G401 (cell line): ENCODE measurements around the gene AQP3. TPM values are rescaled to one million over a fixed set of nuclear protein-coding genes. Genes with fewer than 3 reads are reported as not detected.
"Not testable (repeated sequence)": the region's sequence is repeated elsewhere in the genome, so short reads cannot be mapped to it uniquely, and the experiment has no call there.

ENCODE experiments used
- DNase-seq: peaks from one replicate; pipeline ENCODE4 v3.0.0-alpha.2; 2015; ENCODE audit warnings: low spot score
- in situ Hi-C: cut with HindIII; loops from 2 replicates; pipeline ENCODE4 v1.10.0; 2016; ENCODE audit warnings: low sequenced_read_pairs, mixed read lengths
- total RNA-seq: library from RNA; depleted of rRNA; stranded (reverse); fragments of >200 nt; shearing (Covaris generic); gene quantifications from 2 replicates; pipeline ENCODE4 v1.2.3, GENCODE V29; 2014

Gene AQP3
- total RNA-seq, 1 experiment from 2014 or later: not detected

GRCh38 chr9:33465596-33466564 lies 18.5 kb upstream of the AQP3 start:
- DNase-seq: no peak
- in situ Hi-C loops: no loop called here

GRCh38 chr9:33465096-33465495 lies 17.7 kb upstream of the AQP3 start:
- no peak for DNase-seq
- in situ Hi-C loops: no loop called here

- in situ Hi-C loops: no loop called here
- no peak for DNase-seq
Measured at GRCh38 chr9:33464045-33464636, 16.7 kb upstream of the AQP3 start.

- in situ Hi-C loops: no loop called here
- no peak for DNase-seq
Measured at GRCh38 chr9:33463151-33463550, 15.8 kb upstream of the AQP3 start.

GRCh38 chr9:33461492-33461891 lies 14.1 kb upstream of the AQP3 start:
- in situ Hi-C loops: no loop called here
- no peak for DNase-seq

- DNase-seq: no peak
- in situ Hi-C loops: no loop called here
Measured at GRCh38 chr9:33460854-33461253, 13.5 kb upstream of the AQP3 start.

GRCh38 chr9:33459115-33459514 lies 11.7 kb upstream of the AQP3 start:
- DNase-seq: no peak
- in situ Hi-C loops: no loop called here

- in situ Hi-C loops: no loop called here
- DNase-seq: no peak
Measured at GRCh38 chr9:33458444-33458843, 11.1 kb upstream of the AQP3 start.

- DNase-seq: no peak
- in situ Hi-C loops: no loop called here
Measured at GRCh38 chr9:33455945-33456344, 8.6 kb upstream of the AQP3 start.

GRCh38 chr9:33455456-33455855 lies 8.1 kb upstream of the AQP3 start:
- DNase-seq, in situ Hi-C loops: not testable (repeated sequence)

GRCh38 chr9:33454661-33455026 lies 7.3 kb upstream of the AQP3 start:
- in situ Hi-C loops, DNase-seq: not testable (repeated sequence)

- in situ Hi-C loops: no loop called here
- DNase-seq: no peak
Measured at GRCh38 chr9:33453999-33454660, 6.7 kb upstream of the AQP3 start.

- no peak for DNase-seq
- in situ Hi-C loops: no loop called here
Measured at GRCh38 chr9:33453286-33453860, 6.0 kb upstream of the AQP3 start.

GRCh38 chr9:33452828-33453271 lies 5.5 kb upstream of the AQP3 start:
- DNase-seq: peak; percentile 39
- in situ Hi-C loops: no loop called here

GRCh38 chr9:33450621-33451146 lies 3.3 kb upstream of the AQP3 start:
- in situ Hi-C loops: no loop called here

GRCh38 chr9:33449715-33450114 lies 2.3 kb upstream of the AQP3 start:
- in situ Hi-C loops: no loop called here

More at GRCh38 chr9:33450621-33451146, 3.3 kb upstream of the AQP3 start:
- no peak for DNase-seq

GRCh38 chr9:33447799-33448553 lies 583 bp upstream of the AQP3 start:
- DNase-seq: no peak
- in situ Hi-C loops: no loop called here

More at GRCh38 chr9:33449715-33450114, 2.3 kb upstream of the AQP3 start:
- no peak for DNase-seq

- DNase-seq: peak; percentile 16
- in situ Hi-C loops: no loop called here
Measured at GRCh38 chr9:33446240-33446945, 1.0 kb downstream of the AQP3 start.
